Panc1 (cell line): Measurements from ENCODE around the gene CFAP52.

Experiments used
- CTCF ChIP-seq: fragments of 450-650 bp; IDR thresholded peaks from 2 replicates; pipeline ENCODE4 v1.5.1; 2017; ENCODE audit warnings: mild to moderate bottlenecking
- POLR2AphosphoS5 ChIP-seq: IDR thresholded peaks from 2 replicates; pipeline ENCODE4 v1.6.1; 2012; ENCODE audit warnings: mild to moderate bottlenecking, low read depth, low read length, moderate library complexity
- REST ChIP-seq, 2 experiments: IDR thresholded peaks; 2 replicates each; pipeline ENCODE4 v1.6.1; 2011 to 2012; ENCODE audit warnings: low read depth in 2 of 2, control low read depth in 1 of 2, low read length in 1 of 2, mild to moderate bottlenecking in 1 of 2, moderate library complexity in 1 of 2; ENCODE audit not compliant: insufficient read depth in 1 of 2
- SIN3A ChIP-seq: IDR thresholded peaks from 2 replicates; pipeline ENCODE4 v1.6.1; 2012; ENCODE audit warnings: low read depth, mild to moderate bottlenecking, low read length, moderate library complexity, borderline replicate concordance; ENCODE audit not compliant: insufficient read depth
- TCF7L2 ChIP-seq: IDR thresholded peaks from 2 replicates; pipeline ENCODE4 v1.6.1; 2011; ENCODE audit warnings: mild to moderate bottlenecking, low read depth, low read length, inconsistent platforms

- TF ChIP-seq REST (IDR thresholded peaks at IDR 0.05; ENCODE audit: insufficient read depth in 1 of 2, low read depth in 2 of 2, low read length in 1 of 2) (no peak), POLR2AphosphoS5 (no peak), CTCF (no peak), TCF7L2 (no peak), SIN3A (no peak)
Observed at GRCh38 chr17:9532715-9533114, 43.7 kb upstream of the CFAP52 start.
